GM18520 (cell line): ENCODE measurements around the gene SEC14L1.

Source experiments
- ATAC-seq: cut with Tn5 transposase; IDR thresholded peaks from one replicate; pipeline ENCODE4 v1.9.1; 2021; ENCODE audit not compliant: unreplicated experiment

The SEC14L1 gene

GRCh38 chr17:77211681-77212080 is 70.9 kb downstream of the SEC14L1 start:
- no peak for ATAC-seq

DNA sequence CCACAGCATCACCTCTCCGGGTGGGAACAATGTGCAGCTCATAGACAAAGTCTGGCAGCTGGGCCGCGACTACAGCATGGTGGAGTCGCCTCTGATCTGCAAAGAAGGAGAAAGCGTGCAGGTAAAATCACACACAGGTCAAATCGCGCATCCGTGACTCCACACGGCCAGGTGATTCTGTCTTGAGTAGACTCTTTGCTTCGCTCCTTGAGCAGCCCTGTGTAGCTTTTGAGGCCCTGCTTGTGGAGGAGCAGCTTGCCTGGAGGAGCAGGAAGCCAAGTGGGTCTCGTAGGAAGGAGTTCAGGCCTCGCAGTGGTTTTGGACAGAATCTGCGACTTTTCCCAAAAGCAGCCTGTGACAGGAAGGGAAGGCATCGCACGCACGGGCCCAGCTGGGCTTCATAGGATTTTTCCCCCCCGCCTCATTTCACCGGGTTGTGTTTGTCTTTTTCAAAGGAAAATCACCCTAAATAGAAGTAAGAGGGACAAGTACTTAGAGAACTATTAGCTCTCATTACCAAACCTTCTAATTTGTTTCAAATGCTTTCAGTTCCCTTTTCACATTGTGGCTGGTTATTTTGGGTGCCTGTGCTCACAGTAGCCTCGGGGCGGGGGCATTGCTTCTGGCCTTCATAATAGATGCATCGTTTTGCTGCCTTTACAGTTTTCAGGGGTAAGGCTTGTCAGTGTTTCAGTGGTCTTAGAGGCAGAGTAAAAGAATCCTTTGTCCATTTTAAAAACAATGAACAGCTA is 71.5 kb downstream of the SEC14L1 start:
- no peak for ATAC-seq

GRCh38 chr17:77212833-77213777 is 72.3 kb downstream of the SEC14L1 start:
- ATAC-seq = no peak

GRCh38 chr17:77213778-77214132 is 73.0 kb downstream of the SEC14L1 start:
- ATAC-seq = no peak

- no peak for ATAC-seq
Observed at GRCh38 chr17:77214328-77214727, 73.6 kb downstream of the SEC14L1 start.

DNA sequence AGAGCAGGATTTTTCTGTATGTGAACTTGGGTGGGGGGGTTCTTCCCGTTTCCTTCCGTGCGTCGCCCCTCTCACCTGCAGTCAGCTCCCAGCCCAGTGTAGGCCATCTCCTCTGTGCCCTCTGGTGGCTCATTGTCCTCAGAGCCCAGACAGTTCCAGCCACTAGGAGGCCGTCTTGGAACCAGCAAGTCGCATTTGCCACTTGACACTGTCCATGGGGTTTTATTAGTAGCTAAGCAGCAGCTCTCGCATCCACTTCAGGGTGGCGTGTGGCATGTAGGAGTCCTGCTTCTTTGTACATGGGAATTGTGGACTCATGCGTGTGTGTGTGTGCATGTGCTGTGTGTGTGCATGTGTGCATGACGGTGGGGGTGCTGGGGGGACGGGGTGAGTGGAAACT is 74.0 kb downstream of the SEC14L1 start:
- ATAC-seq = no peak

- ATAC-seq = no peak
Observed at GRCh38 chr17:77215281-77215680, 74.5 kb downstream of the SEC14L1 start.

- no peak for ATAC-seq
Observed at GRCh38 chr17:77216486-77216885, 75.7 kb downstream of the SEC14L1 start.

GRCh38 chr17:77217123-77217522 is 76.4 kb downstream of the SEC14L1 start:
- ATAC-seq = no peak

DNA sequence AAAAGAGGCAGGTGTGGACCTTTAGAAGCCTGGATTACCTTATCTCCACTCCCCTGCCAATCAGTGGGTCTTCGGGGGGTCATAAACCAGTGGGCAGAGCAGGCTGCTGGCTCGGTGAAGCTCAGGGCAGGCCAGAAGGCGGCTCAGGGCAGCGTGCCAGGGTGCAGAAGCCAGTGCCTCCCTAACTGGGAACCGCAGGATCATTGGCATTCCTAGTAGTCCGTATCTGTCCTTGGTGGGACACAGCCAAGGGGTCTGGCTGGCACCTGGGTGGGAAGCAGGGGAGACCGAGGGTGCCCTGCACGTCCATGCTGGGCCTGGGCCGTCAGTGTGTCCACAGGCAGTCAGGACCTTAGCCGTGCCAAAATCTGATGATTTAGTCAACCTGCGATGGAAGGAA is 76.8 kb downstream of the SEC14L1 start:
- ATAC-seq = no peak

- no peak for ATAC-seq
Observed at GRCh38 chr17:77218902-77219301, 78.1 kb downstream of the SEC14L1 start.

GRCh38 chr17:77222356-77222755 is 81.6 kb downstream of the SEC14L1 start:
- no peak for ATAC-seq

GRCh38 chr17:77223642-77224420 is 83.1 kb downstream of the SEC14L1 start:
- no peak for ATAC-seq

- ATAC-seq = no peak
Observed at GRCh38 chr17:77225265-77225664, 84.5 kb downstream of the SEC14L1 start.

- ATAC-seq = no peak
Observed at GRCh38 chr17:77227461-77228240, 86.9 kb downstream of the SEC14L1 start.

DNA sequence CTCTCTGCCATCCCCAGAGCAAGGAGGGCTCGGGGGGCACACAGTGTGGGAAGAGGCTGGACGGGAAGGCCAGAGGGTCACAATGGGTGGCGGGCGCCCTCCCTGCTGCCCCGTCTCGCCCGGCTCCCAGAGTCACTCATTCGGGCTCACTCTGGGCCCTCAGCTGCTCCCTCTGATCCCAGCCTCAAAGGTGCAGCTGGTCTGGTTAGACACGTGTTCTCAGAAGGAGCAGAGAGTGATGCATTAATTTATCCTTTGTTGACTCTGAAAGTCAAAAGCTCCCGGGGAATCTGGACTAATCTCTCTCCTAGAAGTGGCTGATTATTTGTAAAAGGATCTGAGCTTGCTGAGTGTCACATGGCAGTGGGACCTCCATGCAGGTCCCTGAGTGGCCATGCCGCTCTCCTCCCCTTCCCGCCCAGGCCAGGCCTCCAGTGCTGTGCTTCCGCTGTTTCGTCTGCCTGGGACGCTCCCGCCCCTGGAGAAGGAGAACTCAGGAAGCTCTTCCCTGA is 87.5 kb downstream of the SEC14L1 start:
- no peak for ATAC-seq

DNA sequence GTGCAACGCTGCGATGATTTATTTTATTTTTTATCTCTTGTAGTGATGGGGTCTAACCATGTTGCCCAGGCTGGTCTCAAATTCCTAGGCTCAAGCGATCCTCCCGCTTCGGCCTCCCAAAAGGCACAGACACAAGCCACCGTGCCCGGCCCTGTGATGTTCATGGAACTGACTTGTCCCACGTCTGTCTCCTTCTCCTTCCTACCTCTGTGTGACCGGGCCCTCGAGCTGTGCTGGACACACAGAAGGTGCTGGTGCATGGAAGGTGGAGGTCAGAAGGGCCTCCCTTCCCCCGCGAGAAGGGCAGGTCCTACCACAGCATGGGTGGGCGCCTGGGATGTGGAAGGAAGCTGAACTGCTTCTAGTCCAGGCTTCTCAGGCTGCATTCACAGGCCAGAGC is 88.0 kb downstream of the SEC14L1 start:
- no peak for ATAC-seq

DNA sequence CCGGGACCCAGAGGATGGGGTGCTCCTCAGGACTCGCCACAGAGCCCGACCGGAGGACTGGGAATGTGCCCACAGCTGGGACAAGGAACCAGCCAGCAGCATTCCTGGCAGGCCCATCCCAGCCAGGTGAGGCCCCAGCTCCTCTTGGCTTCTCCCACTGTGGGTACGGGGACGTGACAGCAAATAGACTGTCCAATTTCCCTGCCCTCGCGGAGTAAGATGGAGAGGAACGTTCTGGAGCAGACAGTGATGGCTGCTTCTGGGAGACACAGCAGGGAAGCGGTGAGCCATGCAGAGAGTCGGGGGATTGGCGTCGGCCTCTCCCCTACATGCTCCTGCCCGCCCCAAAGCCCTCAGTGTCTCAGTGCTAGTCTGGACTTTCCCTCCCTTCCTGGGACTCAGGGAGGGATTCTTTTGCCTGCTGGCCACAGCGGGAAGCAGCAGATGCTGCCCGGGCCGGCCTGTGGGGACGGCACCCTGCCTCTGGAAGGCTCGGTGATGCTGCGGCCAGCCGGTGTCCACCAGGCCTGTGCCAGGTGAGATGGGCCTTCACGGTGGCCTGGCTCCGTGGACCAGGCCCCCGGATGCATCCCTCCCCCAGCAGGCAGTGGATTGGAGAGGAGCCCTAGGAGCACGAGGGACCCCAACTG is 89.1 kb downstream of the SEC14L1 start:
- ATAC-seq = no peak

- no peak for ATAC-seq
Observed at GRCh38 chr17:77230436-77230830, 89.7 kb downstream of the SEC14L1 start.
